Neural cell (in vitro differentiated cells): ENCODE data around the gene ZNF358.

ENCODE experiments used
- EZH2 ChIP-seq: fragments of 200-600, 300-800 bp; shearing (Covaris generic), sonication (generic); IDR thresholded peaks from 2 replicates; pipeline ENCODE4 v1.6.1; 2014; ENCODE audit warnings: antibody characterized with exemption, low read length, borderline replicate concordance, mild to moderate bottlenecking; ENCODE audit not compliant: insufficient read depth, poor library complexity, severe bottlenecking
- MXI1 ChIP-seq: fragments of 450-650 bp; conservative IDR thresholded peaks from 2 replicates; pipeline ENCODE4 v1.6.1; 2014; ENCODE audit warnings: antibody characterized with exemption, mild to moderate bottlenecking; ENCODE audit not compliant: poor library complexity, severe bottlenecking
- TF ChIP-seq, protein P1 (sequence below): fragments of 450-650 bp; IDR thresholded peaks from 2 replicates; pipeline ENCODE4 v1.5.1; 2014; ENCODE audit warnings: antibody characterized with exemption, mild to moderate bottlenecking, moderate library complexity; ENCODE audit not compliant: poor library complexity, severe bottlenecking

DNA sequence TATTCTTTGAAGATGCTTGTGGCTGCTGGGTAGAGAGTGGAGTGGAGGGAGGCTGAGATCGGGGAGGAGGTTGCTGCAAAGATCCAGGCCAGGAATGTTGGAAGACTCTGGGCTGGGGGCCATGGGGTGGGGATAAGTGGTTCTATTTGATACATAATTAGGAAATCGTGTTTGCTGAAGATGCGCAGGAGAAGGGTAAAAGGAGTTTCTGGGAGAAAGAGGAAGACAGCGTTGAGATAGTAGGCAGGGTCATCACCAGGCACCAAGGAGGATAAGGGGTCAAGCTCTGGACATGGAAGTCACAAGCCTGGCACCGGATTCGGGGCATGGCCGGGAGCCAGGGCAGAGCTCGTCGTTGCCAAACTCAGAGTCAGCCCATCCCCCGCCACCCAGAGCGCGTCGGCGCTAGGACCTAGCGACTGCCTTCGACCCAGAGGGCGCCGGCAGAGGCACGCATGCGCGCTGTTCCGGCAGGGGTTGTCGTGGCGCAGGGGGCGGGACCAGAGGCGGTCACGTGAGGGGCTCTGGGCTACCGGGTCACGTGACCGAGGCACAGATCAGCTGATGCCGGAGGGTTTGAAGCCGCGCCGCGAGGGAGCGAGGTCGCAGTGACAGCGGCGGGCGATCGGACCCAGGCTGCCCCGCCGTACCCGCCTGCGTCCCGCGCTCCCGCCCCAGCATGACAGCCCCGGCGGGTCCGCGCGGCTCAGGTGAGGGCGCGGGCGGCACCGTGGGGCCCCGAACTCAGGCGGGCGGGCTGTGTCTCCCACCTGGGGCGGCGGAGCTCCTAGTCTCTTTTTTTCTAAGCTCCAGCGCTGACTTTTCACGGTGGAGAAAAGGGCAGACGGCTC is 6.4 kb downstream of the ZNF358 start, which contains the start of gene MCOLN1:
- TF ChIP-seq, protein P1, sequence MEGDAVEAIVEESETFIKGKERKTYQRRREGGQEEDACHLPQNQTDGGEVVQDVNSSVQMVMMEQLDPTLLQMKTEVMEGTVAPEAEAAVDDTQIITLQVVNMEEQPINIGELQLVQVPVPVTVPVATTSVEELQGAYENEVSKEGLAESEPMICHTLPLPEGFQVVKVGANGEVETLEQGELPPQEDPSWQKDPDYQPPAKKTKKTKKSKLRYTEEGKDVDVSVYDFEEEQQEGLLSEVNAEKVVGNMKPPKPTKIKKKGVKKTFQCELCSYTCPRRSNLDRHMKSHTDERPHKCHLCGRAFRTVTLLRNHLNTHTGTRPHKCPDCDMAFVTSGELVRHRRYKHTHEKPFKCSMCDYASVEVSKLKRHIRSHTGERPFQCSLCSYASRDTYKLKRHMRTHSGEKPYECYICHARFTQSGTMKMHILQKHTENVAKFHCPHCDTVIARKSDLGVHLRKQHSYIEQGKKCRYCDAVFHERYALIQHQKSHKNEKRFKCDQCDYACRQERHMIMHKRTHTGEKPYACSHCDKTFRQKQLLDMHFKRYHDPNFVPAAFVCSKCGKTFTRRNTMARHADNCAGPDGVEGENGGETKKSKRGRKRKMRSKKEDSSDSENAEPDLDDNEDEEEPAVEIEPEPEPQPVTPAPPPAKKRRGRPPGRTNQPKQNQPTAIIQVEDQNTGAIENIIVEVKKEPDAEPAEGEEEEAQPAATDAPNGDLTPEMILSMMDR = no peak
- TF ChIP-seq EZH2 (no peak), MXI1 (peak; percentile 94)
